Large intestine (tissue), 1 donor: Measurements from ENCODE around the gene INPP5F. TPM values are rescaled to one million over a fixed set of nuclear protein-coding genes. Genes with fewer than 3 reads are reported as not detected.

Experiments used
- polyA plus RNA-seq: library from polyadenylated mRNA; unstranded; fragments of 120-200 nt; gene quantifications from one replicate; pipeline ENCODE4 v1.2.1, GENCODE V29; 2013

The INPP5F gene
- polyA plus RNA-seq, 1 donor: 24.7 TPM

Other genes starting within 250 kb of the INPP5F start
- gene RGS10, start 183.3 kb upstream of the INPP5F start, polyA plus RNA-seq: 63.1 TPM
- 127 TPM for gene TIAL1, start 129.1 kb upstream of the INPP5F start, polyA plus RNA-seq
- gene BAG3, start 74.7 kb upstream of the INPP5F start, polyA plus RNA-seq: 12.3 TPM
- gene MCMBP, start 146.8 kb downstream of the INPP5F start, polyA plus RNA-seq: 39.6 TPM
- gene SEC23IP, start 166.7 kb downstream of the INPP5F start, polyA plus RNA-seq: 41.9 TPM